Hepatic stellate cell (primary cell): ENCODE measurements around the gene CRK.

Source experiments
- DNase-seq: peaks from one replicate; pipeline ENCODE4 v3.0.0; 2011; ENCODE audit warnings: low spot score

CRK gene

GRCh38 chr17:1486802-1487695, 31.0 kb upstream of the CRK start:
- DNase-seq, result no peak

- DNase-seq, result peak; percentile 83
Observed at GRCh38 chr17:1485423-1486376, 29.7 kb upstream of the CRK start.

GRCh38 chr17:1484676-1485422, 28.8 kb upstream of the CRK start:
- DNase-seq, result peak; percentile 81

GRCh38 chr17:1484060-1484535, 28.1 kb upstream of the CRK start:
- DNase-seq, result no peak

- DNase-seq, result no peak
Observed at GRCh38 chr17:1482680-1483079, 26.6 kb upstream of the CRK start.

- DNase-seq, result no peak
Observed at GRCh38 chr17:1481736-1482135, 25.7 kb upstream of the CRK start.

- no peak for DNase-seq
Observed at GRCh38 chr17:1480747-1481465, 24.9 kb upstream of the CRK start.

GRCh38 chr17:1478418-1478817, 22.4 kb upstream of the CRK start:
- no peak for DNase-seq

- no peak for DNase-seq
Observed at GRCh38 chr17:1475321-1475854, 19.4 kb upstream of the CRK start.

- DNase-seq, result no peak
Observed at GRCh38 chr17:1474402-1475189, 18.6 kb upstream of the CRK start.

- DNase-seq, result no peak
Observed at GRCh38 chr17:1473841-1474240, 17.8 kb upstream of the CRK start.

- no peak for DNase-seq
Observed at GRCh38 chr17:1473170-1473569, 17.1 kb upstream of the CRK start.

- DNase-seq, result no peak
Observed at GRCh38 chr17:1471911-1472821, 16.1 kb upstream of the CRK start.

GRCh38 chr17:1471490-1471889, 15.5 kb upstream of the CRK start:
- DNase-seq, result no peak

GRCh38 chr17:1470755-1471462, 14.9 kb upstream of the CRK start:
- no peak for DNase-seq

- no peak for DNase-seq
Observed at GRCh38 chr17:1470071-1470754, 14.2 kb upstream of the CRK start.

- DNase-seq, result no peak
Observed at GRCh38 chr17:1469231-1469852, 13.3 kb upstream of the CRK start.
